Fibroblast of peridontal ligament (primary cell): ENCODE data around the gene SDK1.

Experiments used
- DNase-seq: peaks from one replicate; pipeline ENCODE4 v3.0.0-alpha.2; 2010; ENCODE audit errors: extremely low read depth

SDK1 gene

DNA sequence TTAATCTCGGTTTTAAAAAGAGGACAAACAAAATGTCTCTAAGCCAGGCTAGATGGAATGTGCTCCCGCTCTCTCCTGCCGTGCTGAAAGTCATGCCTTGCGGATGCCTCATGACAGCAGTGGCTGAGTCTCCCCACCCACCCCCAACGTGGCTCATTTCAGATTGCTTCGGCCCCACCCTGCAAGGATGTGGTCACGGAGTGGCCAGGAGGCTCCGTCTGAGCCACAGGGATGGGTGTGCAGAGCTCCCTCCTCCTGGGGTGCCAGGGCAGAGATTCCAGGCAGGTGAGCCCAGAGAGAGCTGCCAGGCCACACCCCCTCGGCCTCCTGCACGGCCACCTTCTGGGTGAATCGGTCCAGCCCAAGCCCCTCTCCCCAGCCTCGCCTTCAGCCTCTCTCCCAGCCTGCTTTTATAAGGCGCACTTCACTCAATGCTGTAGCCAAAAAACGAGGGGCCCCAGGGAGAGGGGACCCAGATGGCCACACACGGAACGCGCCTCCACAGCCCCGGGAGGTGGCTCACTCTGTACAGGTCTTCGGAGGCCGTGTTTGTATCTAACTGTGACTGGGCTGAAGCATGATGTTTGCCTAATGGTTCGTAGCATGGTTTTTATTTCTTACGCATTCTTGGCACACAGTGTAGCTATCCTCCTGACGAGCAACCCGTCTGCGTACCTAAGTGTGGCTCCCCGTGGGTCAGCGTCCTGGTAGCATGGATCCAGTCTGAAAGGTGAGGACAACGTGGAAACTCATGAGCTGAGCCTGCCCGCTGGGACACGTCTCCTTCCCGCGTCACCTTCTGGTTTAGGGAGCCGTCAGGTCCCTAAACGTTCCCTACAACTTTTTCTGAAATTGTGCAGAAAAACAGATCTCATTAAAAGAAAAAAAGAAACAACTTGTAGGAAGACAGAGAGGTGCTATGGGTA, 967.3 kb downstream of the SDK1 start:
- DNase-seq: no peak

DNA sequence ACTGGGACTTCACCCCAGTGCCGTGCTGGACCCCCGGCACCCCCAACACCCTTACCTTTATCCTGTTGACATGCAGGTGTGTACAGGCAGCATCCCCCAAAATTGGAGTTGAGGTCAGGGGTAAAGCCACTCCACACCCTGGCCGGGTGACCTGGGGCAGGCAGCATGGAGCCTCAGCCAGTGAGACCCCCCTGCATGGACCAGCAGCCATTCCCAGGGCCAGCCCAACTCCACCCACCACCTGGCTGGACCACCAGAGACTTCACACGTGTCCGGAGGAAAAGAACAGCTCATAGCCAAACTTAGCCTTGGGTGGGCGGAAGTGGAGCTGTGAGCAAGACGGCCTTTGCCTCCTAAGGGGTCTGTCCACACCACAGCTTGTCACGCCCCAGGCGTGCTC, 968.0 kb downstream of the SDK1 start:
- no peak for DNase-seq

DNA sequence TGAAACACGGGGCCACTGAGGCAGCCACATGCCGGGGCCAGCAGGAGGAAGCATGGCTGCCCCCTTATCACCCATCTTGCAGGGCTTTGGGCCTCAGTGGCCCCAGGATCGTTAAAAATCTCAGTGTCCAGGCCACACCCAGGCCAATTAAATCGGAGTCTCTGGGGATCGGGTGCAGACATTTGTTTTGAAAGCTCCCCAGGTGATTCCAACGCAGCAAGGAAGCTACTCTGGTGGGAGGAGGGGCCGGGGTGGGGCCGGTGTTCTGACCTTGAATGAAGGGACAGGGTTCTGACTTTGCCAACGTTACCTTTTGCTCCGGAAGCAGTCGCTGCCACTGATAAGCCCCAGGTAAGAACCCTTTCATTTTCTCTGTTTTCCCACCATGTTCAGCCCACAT, 968.7 kb downstream of the SDK1 start:
- no peak for DNase-seq

DNA sequence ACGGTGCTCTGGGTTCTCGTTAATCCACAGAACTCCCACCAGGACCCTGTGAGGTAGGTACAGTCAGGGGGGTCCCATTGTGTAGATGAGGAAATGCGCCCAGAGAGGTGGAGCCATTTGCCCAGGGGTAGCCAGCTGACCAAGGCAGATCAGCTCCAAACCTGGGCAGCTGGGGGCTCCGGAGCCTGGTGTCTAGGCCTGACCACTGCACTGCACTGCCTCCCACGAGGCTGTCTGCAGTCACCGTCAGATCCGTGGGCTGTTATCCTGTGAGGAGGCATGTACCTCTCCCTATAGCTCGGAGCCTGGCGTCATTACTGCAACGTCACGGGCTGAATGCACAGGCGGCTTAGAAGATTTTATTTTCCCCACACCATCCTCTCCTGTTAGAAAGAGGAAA, 969.2 kb downstream of the SDK1 start:
- DNase-seq: no peak

DNA sequence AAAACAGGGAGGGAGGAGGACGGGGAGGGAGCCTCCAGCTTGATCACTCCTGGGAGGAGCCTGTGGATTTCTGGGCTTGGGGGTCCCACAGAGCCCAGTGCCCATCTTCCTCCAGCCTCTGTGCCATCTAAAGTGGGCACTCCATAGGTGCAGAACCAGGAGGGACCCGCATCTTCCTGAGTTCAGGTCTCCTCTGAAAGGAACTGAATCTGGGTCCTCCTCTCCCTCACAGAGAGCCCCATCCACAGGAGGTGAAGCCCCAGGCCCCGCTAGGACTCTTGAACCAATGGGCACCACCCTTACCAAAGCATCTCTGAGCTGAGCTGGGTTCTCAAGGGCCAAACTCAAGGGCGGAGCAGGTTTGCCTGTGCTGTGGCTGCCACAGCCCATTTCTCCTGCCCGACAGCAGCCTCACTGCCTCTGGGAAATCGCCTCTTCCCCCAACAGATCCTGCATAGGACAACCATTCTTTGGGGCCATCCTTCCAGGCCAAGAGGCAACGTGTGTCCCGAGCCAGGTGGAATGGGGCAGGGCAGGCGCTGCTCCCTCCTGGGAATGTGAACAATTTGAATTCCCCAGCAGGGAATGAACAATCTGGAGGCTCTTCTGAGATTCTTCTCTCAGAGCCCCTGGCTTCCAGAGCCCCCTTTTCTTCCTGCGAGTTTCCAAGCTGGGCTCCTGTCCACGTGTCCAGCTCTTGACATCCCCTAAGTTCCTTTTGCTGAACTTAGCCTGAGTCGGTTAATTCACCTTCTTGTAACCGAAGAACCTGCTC, 970.1 kb downstream of the SDK1 start:
- no peak for DNase-seq

DNA sequence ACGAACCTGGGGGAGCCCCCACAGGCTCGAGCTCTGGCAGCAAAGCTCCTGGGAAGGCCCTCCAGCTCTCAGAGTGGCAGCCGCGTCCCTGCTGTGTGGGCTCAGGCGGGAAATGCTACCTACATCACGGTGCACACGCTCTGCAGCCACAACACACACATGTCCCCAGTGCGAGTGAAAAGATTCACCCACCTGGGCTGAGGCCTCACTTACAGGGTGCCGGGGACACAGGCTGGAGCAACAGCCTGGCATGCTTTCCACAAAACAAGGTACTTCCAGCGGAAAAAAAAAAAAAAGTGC, 970.6 kb downstream of the SDK1 start:
- no peak for DNase-seq

DNA sequence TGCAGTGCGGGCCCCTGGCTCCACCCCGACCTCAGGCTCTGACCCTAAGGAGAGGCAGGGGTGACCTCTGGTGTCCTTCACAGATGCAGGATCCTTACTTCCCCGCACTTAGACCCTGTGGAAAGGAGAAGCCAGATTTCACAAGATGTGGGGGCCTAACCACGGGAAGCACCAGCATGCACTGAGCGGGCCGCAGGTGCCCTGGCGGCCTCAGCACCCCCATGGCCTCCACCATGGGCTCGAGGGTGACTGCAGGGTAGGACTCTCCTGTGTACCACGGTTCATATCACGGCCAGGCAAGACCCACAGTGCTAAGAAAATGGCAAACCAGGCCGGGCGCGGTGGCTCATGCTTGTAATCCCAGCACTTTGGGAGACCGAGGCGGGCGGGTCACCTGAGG, 971.1 kb downstream of the SDK1 start:
- DNase-seq: no peak

DNA sequence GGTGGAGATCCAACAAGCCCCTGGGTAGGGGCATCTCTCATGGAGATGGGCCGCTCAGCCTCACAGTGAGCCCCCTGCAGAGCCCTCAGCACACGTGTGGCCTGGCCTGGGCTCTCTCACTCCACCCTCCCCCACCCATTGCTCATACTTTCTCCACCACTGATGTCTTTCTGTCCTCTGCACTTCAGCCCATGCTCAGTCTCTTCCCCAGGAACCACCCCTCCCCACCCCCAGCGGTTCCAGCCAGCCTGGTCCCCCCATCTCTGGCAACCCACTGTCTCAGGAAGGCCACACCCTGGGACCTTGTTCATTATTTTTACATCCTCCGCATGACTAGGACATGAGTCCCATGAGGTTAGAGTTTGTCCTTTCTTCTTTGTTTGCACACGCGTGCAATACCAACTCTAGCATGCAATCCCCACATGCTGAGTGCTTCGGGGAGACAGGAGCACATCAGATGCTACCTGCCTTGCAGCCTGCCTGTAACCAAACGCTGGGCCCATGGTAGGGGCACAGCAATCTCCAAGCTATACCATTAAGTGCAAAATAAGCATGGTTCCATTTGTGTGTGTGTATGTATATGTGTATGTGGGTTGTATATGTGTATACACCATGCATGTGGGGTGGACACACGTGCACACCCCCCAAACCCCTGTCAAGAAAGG, 972.6 kb downstream of the SDK1 start:
- no peak for DNase-seq

DNA sequence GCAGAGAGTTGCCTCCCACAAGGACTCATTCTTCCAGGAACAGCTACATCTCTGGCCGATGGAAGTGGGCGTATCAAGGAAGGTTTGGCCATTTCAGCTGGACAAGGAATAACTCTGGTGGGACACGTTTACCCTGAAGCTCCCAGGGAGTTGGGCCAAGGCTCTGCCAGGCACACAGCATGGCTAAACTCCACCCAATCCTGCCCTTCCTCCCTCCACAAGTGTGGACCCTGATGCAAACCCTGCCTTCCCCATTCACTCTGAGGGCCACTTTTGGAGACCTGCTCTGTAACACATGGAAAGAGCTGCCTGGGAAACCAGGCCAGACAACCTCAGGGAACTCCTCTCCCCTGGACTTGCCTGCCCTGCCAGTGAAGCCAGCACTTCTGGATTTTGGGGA, 973.2 kb downstream of the SDK1 start:
- DNase-seq: no peak

DNA sequence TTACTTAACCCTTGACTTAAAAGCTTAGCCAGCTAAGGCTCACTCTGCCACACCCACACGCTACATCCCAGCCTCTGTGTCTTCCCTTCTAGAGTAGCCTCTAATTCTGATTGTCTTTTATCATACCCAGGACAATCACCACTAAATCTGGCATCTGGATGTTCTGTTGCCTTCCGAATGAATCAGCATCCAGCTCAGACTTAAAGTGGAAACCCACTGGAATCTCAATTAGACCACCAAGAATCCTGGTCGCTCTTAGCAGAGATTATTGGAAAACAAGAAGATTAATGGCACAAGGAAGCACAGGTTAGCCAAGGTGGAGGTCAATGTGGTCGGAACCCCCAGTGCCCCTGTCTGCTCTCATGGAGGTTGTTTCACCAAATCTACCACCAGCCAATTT, 976.9 kb downstream of the SDK1 start:
- no peak for DNase-seq

DNA sequence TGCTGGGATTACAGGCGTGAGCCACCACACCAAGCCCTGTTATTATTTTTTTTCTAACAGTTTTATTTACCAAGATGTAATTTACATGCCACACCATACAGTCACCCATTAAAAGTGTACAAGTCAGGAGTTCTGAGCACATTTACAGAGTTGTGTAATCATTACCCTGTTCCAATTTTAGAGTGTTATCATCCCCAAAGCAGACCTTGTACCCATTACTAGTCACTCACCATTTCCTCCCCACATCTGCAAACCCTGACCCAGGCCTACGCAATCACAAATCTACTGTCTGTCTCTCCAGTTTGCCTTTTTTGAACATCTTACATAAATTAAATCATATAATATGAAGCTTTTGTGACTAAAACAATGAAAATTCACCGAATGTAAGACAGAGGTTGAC, 978.2 kb downstream of the SDK1 start:
- no peak for DNase-seq

DNA sequence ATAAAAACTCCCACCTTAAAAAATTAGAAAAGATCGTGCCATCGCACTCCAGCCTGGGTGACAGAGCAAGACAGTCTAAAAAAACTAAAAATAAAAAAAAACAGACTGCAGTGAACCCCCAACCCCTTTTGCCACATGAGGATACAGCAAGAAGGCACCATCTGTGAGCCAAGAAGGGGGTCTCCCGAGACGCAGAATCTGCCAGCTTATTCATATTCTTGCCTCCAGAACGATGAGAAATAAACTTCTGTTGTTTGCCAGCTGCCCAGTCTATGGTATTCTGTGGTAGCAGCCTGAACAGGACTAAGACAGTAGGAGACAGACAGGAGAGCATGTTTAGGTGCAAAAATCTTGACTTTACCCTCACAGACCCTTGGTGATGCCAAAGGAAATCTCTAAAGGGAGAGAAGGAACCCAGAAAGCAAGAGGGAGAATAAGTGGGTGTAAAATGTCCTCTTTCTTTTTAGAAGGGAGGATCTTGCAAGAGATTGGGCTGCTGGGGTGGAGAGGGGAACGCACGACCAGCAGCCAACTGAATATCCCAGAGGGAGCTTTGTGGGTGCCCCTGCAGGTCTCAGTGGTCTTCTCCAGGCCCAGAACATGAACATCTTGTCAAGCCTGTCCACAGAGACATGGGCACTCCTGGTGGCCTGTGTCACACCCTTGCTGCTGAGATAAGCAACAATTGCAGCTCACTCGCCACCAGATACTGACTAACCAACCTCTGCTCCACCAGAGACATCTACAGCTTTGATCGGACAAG, 980.4 kb downstream of the SDK1 start:
- no peak for DNase-seq

DNA sequence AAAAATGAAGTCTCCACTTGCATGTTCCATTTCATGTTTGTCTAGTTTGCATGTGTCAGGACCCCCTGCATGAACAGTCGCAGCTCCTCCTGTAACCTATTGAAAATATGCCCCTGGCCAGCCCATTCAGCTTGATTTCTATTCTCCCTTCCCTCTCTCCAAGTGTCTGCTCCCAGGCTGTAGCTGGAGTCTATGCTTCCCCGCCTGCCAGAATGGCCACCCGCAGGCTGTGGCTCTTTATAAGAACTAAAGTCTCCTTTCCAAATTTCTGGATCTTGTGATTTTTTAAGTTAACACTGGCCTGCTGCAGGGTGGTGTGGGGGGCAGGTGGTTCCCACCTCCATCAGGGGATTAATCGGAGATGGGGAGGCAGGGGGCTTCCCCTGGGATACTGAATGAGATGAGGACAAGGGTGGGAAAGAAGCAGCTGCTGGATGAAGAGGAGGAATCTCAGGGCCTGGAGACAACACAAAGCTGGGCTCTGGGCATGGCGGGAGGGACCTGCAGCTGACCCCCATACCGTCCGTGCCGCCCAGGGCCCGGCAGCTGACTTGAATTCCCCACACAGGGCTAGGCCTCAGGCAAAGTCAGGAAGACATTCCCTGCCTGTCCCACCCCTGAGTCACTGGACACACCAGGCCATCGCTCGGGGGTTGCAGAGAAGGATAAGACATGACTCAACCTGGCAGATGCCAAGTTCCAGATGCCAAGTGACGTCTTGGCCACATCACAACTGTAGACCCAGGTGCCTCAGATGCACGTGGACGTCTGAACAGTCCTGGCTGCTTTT, 981.6 kb downstream of the SDK1 start:
- DNase-seq: no peak

DNA sequence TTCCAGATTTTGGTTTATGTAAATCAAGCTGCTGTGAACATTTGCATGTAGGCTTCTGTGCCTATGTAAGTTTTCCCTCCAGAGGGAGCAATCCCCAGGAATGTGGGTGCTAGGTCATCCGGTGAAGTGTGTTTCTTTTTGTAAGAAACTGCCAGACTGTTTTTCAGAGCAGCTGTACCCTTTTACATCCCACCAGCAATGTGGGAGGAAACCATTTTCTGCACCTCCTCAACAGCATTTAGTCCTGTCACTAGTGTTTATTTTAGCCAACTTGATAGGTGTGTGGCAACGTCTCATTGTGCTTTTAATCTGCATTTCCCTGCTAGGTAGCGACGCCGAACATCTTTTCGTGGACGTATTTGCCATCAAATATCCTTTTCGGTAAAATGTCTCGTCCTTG, 985.3 kb downstream of the SDK1 start:
- no peak for DNase-seq

DNA sequence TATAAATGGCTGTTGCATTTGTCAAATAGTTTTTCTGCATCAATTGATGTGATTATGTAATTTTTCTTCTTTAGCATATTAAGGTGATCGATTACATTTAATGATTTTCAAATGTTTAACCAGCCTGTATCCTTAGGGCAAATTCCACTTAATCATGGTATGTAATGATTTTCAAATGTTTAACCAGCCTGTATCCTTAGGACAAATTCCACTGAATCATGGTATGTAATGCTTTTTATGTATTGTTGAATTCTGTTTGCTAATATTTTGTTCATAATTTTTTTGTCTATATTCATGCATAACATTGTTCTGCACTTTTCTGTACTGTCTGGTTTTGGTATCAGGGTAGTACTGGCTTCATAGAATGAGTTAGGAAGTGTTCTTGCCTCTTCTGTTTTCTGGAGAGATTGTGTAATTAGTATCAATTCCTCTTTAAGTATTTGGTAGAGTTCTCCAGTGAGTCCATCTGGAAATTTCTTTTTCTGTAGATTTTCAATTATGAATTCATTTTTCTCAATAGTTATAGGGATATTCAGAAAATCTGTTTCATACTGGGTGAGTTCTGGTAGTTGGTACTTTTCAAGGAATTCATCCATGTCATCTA, 987.8 kb downstream of the SDK1 start:
- no peak for DNase-seq

DNA sequence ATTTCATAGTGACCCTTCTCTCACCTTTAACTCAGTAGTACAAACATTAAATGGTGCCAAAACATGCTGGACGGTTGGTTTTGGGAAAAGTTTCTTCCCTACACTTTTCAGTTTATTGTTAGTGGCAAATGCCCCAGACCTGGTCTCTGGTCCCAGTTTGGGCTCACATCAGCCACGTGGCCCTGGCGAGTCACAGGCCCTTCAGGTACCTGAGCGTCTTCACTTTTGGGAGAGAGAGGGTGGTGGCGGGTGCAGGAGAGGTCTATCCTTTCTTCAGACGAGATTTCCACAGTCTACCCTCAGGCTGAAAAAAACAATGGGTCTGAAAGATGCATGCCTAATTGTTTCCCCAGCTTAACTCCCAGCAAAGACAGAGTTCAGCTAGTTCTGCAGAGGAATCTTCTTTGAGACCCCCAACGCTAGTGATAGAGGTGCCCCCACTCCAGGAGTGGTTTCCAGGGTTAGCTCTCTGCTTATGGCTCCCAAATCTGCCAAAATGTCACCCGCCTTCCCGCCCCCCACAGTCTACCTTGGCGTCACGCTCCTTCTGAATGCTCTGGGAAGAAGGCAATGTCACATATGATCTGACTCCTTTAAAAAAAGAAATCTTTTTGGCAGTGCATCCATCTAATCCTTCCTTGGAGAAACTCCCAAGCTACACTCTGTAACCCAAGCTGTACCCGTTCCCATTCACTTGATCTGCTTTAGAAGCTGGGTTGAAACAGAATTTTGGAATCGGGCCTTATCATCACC, 996.3 kb downstream of the SDK1 start:
- DNase-seq: no peak

DNA sequence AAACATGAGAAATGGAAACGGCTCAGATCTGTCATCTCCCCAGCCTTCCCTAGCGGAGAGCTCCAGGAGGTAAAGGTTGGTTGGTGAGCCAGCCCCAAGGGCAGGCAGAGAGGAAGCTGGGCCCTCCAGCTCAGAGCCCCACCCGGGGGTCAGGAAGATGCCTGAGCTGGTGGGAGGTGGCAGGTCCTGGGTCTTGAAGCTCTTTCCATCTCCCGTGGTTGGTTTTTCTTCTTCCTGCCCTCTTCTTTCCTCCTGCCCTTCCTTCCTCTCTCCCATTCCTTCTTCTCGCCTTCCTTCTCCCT, 996.8 kb downstream of the SDK1 start:
- DNase-seq: no peak

DNA sequence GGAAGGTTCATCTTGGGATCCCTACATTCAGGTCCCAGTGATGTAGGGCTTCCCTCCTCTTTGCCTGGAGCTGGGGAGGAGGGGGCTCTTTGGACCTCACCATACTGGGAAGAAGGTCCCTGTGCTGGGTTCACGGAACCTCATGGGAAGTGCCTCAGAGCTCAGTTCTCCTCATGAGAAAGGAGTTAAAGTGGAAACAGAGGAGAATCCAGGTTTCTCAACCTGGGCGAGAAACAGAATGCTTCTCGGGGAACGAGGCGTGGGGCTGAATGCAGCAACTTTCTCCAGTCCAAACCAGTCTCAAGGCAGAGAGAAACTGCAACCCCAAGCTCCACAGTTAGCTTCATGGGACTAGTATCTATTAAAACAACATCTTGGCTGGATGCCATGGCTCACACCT, 998.4 kb downstream of the SDK1 start:
- DNase-seq: no peak

DNA sequence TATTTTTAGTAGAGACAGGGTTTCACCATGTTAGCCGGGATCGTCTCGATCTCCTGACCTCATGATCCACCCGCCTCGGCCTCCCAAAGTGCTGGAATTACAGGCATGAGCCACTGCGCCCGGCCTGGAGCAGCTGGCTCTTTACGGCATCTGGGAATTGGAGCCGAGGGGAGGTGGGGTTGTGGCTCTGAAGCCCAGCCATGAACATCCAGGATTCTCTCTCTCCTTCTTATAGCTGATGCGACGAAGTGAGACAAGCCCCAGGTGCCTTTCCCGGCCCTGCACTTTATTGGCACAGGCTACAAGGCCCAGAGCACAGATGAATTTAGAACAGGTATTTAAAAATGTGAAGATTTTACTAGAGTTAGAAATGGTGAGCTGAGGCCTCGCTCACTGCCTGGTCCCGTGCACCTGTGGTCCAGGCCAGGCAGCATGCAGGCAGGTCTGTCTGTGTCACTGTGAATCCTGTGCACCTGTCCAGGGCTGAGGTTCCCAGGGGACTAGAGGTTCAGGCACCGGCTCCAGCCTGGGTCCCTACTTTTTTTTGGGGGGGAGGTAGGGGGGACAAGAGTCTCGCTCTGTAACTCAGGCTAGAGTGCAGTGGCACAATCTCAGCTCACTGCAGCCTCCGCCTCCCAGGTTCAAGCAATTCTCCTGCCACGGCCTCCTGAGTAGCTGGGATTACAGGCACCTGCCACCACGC, 1001.3 kb downstream of the SDK1 start:
- DNase-seq: no peak
